Peyer's patch (tissue), 4 donors: ENCODE measurements around the gene SLC4A8.

Experiments used
- POLR2A ChIP-seq, 2 donors: fragments of 450-650 bp; IDR thresholded peaks; one replicate each; pipeline ENCODE4 v1.5.1; 2017; ENCODE audit warnings: antibody characterized with exemption in 2 of 2, mild to moderate bottlenecking in 2 of 2, moderate library complexity in 2 of 2
- TF ChIP-seq, protein P1 (sequence below), 6 experiments: fragments of 450-650 bp in 4 of 6; fragments of 200-600 bp in 2 of 6; sonication (generic) in 1 of 6; IDR thresholded peaks; one replicate each; pipeline ENCODE4 v1.5.1; 2017 to 2019; ENCODE audit warnings: antibody characterized with exemption in 6 of 6, mild to moderate bottlenecking in 3 of 6, moderate library complexity in 1 of 6

DNA sequence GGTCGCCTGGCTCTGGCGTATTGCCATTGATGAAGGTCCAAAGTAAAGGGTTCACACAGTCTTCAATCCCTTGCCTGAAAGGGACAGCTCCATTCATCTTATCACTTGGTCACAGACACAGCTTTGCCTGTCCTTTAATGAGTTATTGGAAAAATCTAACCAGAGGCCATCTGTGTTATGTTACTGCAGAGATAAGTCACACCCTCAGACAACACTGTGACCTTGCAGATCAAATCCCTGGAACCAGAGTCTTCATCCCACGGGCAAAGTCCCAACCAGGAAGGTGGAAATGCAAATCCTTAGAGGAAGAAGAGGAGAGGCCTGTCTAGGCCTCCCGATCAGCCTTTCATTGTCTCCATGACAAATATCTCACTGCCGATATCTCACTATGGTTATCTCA, 98.1 kb downstream of the SLC4A8 start:
- TF ChIP-seq, protein P1, sequence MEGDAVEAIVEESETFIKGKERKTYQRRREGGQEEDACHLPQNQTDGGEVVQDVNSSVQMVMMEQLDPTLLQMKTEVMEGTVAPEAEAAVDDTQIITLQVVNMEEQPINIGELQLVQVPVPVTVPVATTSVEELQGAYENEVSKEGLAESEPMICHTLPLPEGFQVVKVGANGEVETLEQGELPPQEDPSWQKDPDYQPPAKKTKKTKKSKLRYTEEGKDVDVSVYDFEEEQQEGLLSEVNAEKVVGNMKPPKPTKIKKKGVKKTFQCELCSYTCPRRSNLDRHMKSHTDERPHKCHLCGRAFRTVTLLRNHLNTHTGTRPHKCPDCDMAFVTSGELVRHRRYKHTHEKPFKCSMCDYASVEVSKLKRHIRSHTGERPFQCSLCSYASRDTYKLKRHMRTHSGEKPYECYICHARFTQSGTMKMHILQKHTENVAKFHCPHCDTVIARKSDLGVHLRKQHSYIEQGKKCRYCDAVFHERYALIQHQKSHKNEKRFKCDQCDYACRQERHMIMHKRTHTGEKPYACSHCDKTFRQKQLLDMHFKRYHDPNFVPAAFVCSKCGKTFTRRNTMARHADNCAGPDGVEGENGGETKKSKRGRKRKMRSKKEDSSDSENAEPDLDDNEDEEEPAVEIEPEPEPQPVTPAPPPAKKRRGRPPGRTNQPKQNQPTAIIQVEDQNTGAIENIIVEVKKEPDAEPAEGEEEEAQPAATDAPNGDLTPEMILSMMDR (IDR thresholded peaks at IDR 0.05) = no peak
- no peak for TF ChIP-seq POLR2A (IDR thresholded peaks at IDR 0.05)
